Breast epithelium (tissue), 4 donors: Measurements from ENCODE around the gene RBMS2. TPM values are rescaled to one million over a fixed set of nuclear protein-coding genes. Genes with fewer than 3 reads are reported as not detected.

Source experiments
- DNase-seq, 2 donors: peaks; one replicate each; pipeline ENCODE4 v3.0.0-alpha.2; 2019; ENCODE audit warnings: low spot score in 2 of 2
- H3K27ac ChIP-seq, 2 donors: fragments of 200-600 bp; sonication (generic) in 1 of 2; one replicate each; pipeline ENCODE4 v1.5.1; 2016 to 2019; ENCODE audit warnings: mild to moderate bottlenecking in 1 of 2
- H3K27me3 ChIP-seq, 2 donors: fragments of 200-600 bp; sonication (generic) in 1 of 2; one replicate each; pipeline versions ENCODE4 v1.5.1 to v1.6.0; 2017 to 2019; ENCODE audit warnings: control low read depth in 1 of 2, mild to moderate bottlenecking in 1 of 2
- H3K36me3 ChIP-seq: fragments of 200-600 bp; one replicate; pipeline ENCODE4 v1.5.1; 2019
- H3K4me1 ChIP-seq, 2 donors: fragments of 200-600 bp; sonication (generic); one replicate each; pipeline ENCODE4 v1.5.1; 2016 to 2019; ENCODE audit warnings: control low read depth in 1 of 2
- H3K4me3 ChIP-seq, 3 donors: fragments of 200-600 bp; sonication (generic); 1 replicate in 2 of 3; 2 replicates in 1 of 3; pipeline ENCODE4 v1.5.1; 2016 to 2019; ENCODE audit warnings: mild to moderate bottlenecking in 3 of 3, moderate library complexity in 2 of 3
- H3K9me3 ChIP-seq, 2 donors: fragments of 200-600 bp; sonication (generic) in 1 of 2; one replicate each; pipeline ENCODE4 v1.5.1; 2016 to 2019; ENCODE audit warnings: control low read depth in 1 of 2
- POLR2A ChIP-seq: fragments of 450-650 bp; IDR thresholded peaks from one replicate; pipeline ENCODE4 v1.6.1; 2016; ENCODE audit warnings: antibody characterized with exemption, mild to moderate bottlenecking, moderate library complexity
- POLR2AphosphoS5 ChIP-seq, 3 donors: sonication (generic); formaldehyde crosslinking; IDR thresholded peaks; one replicate each; pipeline ENCODE4 v1.6.1; 2017; ENCODE audit warnings: antibody characterized with exemption in 3 of 3
- intact Hi-C: fragments of 100-400 bp; cut with DNase I; formaldehyde crosslinking; loops from one replicate; pipeline ENCODE4 v1.15.1; 2023; ENCODE audit warnings: low total_unique reads
- total RNA-seq, 3 donors: library from RNA; depleted of rRNA; stranded (reverse); fragments of >200 nt; gene quantifications; one replicate each; pipeline ENCODE4 v1.1.0, GENCODE V29; 2016
- TF ChIP-seq, protein P1 (sequence below), 3 donors: fragments of 450-650 bp; IDR thresholded peaks; one replicate each; pipeline ENCODE4 v1.5.1; 2016 to 2017; ENCODE audit warnings: antibody characterized with exemption in 3 of 3, mild to moderate bottlenecking in 3 of 3, moderate library complexity in 3 of 3

The RBMS2 gene
- total RNA-seq, 3 donors from 2014 or later: 22.9 to 27.5 (median 27.2) TPM

DNA sequence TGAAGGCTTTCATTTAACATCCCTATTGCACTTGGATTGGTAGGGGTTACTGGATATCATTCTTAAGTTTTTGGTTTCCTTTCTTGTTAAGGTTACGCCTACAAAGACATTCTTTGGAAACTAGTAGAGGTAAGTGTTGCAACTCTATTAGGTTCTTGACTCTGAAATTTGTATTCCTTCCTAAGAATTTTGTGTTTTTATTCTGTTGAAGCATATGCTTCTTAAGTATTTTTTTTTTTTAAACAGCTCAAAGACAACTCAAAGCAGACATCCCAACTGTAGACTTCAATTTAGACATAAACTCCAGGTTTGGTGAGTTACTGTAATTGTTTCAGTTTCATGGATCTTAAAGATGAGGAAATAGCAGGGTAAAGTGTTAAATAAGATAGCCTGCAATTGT, 1.1 kb upstream of the RBMS2 start:
- intact Hi-C loops: no loop called here
- Histone ChIP-seq H3K36me3 (no peaks in the 10 kb centered on the region), H3K4me1 (peaks cover 4 to 6% of the 10 kb centered on the region in 2 donors), H3K4me3 (peak overlapping the region; percentile 58 to 71 (median 61)), H3K27me3 (no peaks in the 10 kb centered on the region), H3K9me3 (no peaks in the 10 kb centered on the region), H3K27ac (peak overlapping the region; percentile 85 to 96)
- TF ChIP-seq, protein P1, sequence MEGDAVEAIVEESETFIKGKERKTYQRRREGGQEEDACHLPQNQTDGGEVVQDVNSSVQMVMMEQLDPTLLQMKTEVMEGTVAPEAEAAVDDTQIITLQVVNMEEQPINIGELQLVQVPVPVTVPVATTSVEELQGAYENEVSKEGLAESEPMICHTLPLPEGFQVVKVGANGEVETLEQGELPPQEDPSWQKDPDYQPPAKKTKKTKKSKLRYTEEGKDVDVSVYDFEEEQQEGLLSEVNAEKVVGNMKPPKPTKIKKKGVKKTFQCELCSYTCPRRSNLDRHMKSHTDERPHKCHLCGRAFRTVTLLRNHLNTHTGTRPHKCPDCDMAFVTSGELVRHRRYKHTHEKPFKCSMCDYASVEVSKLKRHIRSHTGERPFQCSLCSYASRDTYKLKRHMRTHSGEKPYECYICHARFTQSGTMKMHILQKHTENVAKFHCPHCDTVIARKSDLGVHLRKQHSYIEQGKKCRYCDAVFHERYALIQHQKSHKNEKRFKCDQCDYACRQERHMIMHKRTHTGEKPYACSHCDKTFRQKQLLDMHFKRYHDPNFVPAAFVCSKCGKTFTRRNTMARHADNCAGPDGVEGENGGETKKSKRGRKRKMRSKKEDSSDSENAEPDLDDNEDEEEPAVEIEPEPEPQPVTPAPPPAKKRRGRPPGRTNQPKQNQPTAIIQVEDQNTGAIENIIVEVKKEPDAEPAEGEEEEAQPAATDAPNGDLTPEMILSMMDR (IDR thresholded peaks at IDR 0.05): no peak
- TF ChIP-seq POLR2AphosphoS5 (IDR thresholded peaks at IDR 0.05) (no peak), POLR2A (no peak)
- no peak for DNase-seq

DNA sequence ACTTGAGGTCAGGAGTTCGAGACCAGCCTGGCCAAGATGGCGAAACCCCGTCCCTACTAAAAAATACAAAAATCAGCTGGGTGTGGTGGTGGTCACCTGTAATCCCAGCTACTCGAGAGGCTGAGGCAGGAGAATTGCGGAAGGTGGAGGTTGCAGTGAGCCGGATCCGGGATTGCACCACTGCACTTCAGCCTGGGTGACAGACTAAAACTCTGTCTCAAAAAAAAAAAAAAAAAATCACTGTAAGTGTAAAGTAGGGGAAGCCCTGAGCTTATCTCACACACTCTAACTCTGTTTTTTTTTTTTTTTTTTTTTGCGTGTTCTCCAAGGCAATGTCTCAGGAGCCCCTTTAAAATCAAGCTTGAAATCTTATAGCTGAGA, 421 bp upstream of the RBMS2 start:
- no peak for DNase-seq
- Histone ChIP-seq H3K4me3 (peak overlapping the region; percentile 58 to 71 (median 61)), H3K4me1 (peaks cover 4 to 6% of the 10 kb centered on the region in 2 donors), H3K27ac (peak overlapping the region; percentile 87 to 96), H3K9me3 (no peaks in the 10 kb centered on the region), H3K27me3 (no peaks in the 10 kb centered on the region), H3K36me3 (no peaks in the 10 kb centered on the region)
- TF ChIP-seq, protein P1 (IDR thresholded peaks at IDR 0.05): no peak
- intact Hi-C loops: no loop called here

DNA sequence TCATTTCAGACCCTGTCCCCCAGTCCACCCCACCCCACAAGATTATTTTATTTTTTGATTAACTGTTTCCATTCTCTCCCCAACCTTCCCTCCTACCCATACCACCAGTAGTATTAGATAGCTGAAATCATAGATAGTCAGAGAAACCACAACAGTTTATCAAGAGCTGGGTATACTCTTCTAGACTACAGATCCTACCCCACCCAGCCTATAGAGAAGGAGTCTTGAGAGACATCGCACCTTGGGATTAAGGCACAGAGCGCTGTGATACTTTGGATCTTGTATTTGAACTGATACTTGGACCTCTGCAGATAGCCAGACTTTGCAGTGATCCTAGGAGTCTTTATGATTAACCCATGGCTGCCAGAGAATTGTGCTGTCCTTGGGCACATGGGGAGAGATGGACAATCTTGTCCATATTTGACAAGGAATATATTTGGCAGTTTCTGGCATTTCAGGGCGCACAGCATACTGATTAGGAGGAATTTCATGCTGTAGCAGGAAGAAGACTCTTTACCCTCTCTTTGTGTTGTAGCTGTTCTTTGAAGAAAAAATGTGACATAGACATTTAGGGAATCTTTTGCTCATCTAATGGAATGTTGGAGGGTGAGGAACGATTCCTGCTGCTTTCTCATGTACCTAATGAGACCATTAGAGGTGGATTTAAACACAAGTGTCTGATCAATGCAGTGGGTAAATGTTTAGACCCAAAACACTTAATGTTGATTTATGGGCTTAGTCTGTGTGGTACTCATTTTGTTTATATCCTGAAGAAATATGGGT, 982 bp downstream of the RBMS2 start:
- Histone ChIP-seq H3K27ac (peak overlapping the region; percentile 87 to 96), H3K36me3 (no peaks in the 10 kb centered on the region), H3K4me1 (peaks cover 6 to 7% of the 10 kb centered on the region in 2 donors), H3K27me3 (no peaks in the 10 kb centered on the region), H3K9me3 (no peaks in the 10 kb centered on the region), H3K4me3 (peak overlapping the region; percentile 58 to 71 (median 61))
- no peak for DNase-seq
- no peak for TF ChIP-seq POLR2AphosphoS5 (IDR thresholded peaks at IDR 0.05)
- TF ChIP-seq, protein P1 (IDR thresholded peaks at IDR 0.05): no peak
- no peak for TF ChIP-seq POLR2A
- intact Hi-C loops: no loop called here

DNA sequence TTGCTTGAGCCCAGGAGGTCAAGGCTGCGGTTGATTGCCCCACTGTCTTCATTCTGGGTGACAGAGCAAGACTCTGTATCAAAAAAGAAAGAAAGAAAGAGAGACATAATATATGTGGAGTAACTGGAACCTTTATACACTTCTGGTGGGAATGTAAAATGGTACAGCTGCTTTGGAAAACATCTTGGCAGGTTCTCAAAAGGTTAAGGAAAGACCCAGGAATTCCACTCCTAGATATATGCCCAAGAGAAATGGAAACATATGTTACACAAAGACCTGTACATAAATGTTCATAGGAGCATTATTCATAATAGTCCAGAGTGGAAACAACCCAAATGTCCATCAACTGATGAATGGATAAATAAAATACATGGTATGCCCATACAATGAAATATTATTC, 7.2 kb downstream of the RBMS2 start:
- TF ChIP-seq POLR2A (no peak), POLR2AphosphoS5 (IDR thresholded peaks at IDR 0.05) (no peak)
- TF ChIP-seq, protein P1 (IDR thresholded peaks at IDR 0.05): no peak
- no peak overlapping the region for H3K27ac ChIP-seq
- H3K36me3 ChIP-seq: no peaks in the 10 kb centered on the region
- H3K9me3 ChIP-seq: no peaks in the 10 kb centered on the region
- peaks cover 3% of the 10 kb centered on the region in 2 donors for H3K4me1 ChIP-seq
- intact Hi-C loops: no loop called here
- no peak for DNase-seq
- no peak overlapping the region for H3K4me3 ChIP-seq
- H3K27me3 ChIP-seq: no peaks in the 10 kb centered on the region

DNA sequence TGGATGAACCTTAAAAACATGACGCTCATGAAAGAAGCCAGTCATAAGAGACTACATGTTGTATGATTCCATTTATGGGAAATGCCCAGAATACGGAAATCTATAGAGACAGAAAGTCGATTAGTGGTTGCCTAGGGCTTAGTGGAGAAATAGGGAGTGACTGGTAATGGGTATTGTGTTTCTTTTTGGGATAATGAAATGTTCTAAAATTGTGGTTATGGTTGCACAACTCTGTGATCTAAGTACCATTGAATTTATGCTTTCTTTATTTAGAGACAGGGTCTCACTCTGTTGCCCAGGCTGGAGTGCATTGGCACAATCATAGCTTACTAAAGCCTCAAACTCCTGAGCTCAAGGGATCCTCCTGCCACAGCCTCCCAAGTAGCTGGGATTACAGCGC, 8.0 kb downstream of the RBMS2 start:
- no peaks in the 10 kb centered on the region for H3K36me3 ChIP-seq
- no peaks in the 10 kb centered on the region for H3K9me3 ChIP-seq
- H3K27ac ChIP-seq: no peak overlapping the region
- DNase-seq: no peak
- no peak overlapping the region for H3K4me3 ChIP-seq
- intact Hi-C loops: loop anchor here (5.0 kb wide), 1 partner anchor 313 kb away; no protein-coding TSS in a partner anchor
- TF ChIP-seq, protein P1 (IDR thresholded peaks at IDR 0.05): no peak
- TF ChIP-seq POLR2AphosphoS5 (IDR thresholded peaks at IDR 0.05) (no peak), POLR2A (no peak)
- H3K27me3 ChIP-seq: no peaks in the 10 kb centered on the region
- H3K4me1 ChIP-seq: peaks cover 0 to 3% of the 10 kb centered on the region in 2 donors
